Measurements from ENCODE around the gene SLTM. TPM values are rescaled to one million over a fixed set of nuclear protein-coding genes. Genes with fewer than 3 reads are reported as not detected.
"Not testable (repeated sequence)": the region's sequence is repeated elsewhere in the genome, so short reads cannot be mapped to it uniquely, and the experiment has no call there.

Gene SLTM
- total RNA-seq, 3 donors from 2014 or later, result 105 to 121 (median 120) TPM

DNA sequence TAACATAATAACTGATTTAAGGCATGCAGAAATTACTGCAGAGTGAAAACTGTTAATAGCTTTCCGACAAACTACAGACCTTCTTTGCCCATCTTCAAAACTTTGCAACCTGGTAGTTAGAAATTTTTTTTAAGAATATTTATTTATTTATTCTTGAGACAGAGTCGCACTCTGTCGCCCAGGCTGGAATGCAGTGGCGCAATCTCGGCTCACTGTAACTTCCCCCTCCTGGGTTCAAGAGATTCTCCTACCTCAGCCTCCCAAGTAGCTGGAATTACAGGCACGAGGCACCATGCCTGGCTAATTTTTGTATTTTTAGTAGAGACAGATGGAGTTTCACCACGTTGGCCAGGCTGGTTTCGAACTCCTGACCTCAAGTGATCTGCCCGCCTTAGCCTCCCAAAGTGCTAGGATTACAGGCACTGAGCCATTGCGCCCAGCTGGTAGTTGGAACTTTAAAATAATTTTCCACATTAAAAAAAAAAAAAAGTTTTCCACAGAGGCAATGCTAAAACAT, 15.8 kb downstream of the SLTM start:
- ATAC-seq; H3K4me3 Mint-ChIP-seq; H3K27me3 Mint-ChIP-seq (ENCODE audit: low read depth); H3K9me3 Mint-ChIP-seq; DNase-seq: not testable (repeated sequence)
- peaks cover 28% of the 10 kb centered on the region for H3K36me3 Mint-ChIP-seq (ENCODE audit: insufficient read depth)
- peaks cover 24% of the 10 kb centered on the region for H3K4me1 Mint-ChIP-seq (ENCODE audit: low read depth)

GRCh38 chr15:58916962-58917361, 16.5 kb downstream of the SLTM start:
- Mint-ChIP-seq H3K4me3 (no peak overlapping the region), H3K9me3 (no peaks in the 10 kb centered on the region), H3K4me1 (ENCODE audit: low read depth) (peaks cover 24% of the 10 kb centered on the region), H3K27me3 (ENCODE audit: low read depth) (no peaks in the 10 kb centered on the region), H3K36me3 (ENCODE audit: insufficient read depth) (peaks cover 28% of the 10 kb centered on the region)
- no peak for DNase-seq
- no peak for ATAC-seq

- Mint-ChIP-seq H3K36me3 (ENCODE audit: insufficient read depth) (peaks cover 51% of the 10 kb centered on the region), H3K4me1 (ENCODE audit: low read depth) (peaks cover 58% of the 10 kb centered on the region), H3K27me3 (ENCODE audit: low read depth) (no peaks in the 10 kb centered on the region), H3K4me3 (no peak overlapping the region), H3K9me3 (no peaks in the 10 kb centered on the region)
- DNase-seq (no peak), ATAC-seq (no peak)
Measured at GRCh38 chr15:58910456-58910855, 23.0 kb downstream of the SLTM start.

DNA sequence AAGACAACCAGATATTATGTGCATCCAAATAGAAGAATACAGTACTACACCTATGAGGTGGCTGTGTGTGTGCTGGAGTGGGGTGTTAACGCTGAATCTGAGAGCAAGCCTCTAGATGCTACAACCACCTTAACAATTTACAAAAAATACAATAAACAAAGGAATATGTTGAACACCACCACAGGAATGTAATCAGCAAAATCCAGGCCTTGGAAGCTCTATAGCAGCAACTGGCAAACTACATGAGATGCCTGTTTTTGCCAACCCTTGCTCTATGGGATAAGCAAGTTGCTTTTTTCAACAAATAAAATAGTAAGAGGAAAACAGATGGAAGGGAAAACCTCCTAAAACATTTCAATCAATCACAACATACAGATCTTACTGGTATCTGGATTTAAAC, 23.9 kb downstream of the SLTM start:
- H3K9me3 Mint-ChIP-seq, result no peaks in the 10 kb centered on the region
- no peak overlapping the region for H3K4me3 Mint-ChIP-seq
- no peaks in the 10 kb centered on the region for H3K27me3 Mint-ChIP-seq (ENCODE audit: low read depth)
- DNase-seq (no peak), ATAC-seq (no peak)
- H3K4me1 Mint-ChIP-seq (ENCODE audit: low read depth), result peaks cover 57% of the 10 kb centered on the region
- peaks cover 47% of the 10 kb centered on the region for H3K36me3 Mint-ChIP-seq (ENCODE audit: insufficient read depth)

GRCh38 chr15:58908550-58909309, 24.7 kb downstream of the SLTM start:
- H3K9me3 Mint-ChIP-seq, result no peaks in the 10 kb centered on the region
- H3K4me3 Mint-ChIP-seq, result no peak overlapping the region
- no peaks in the 10 kb centered on the region for H3K27me3 Mint-ChIP-seq (ENCODE audit: low read depth)
- peaks cover 53% of the 10 kb centered on the region for H3K4me1 Mint-ChIP-seq (ENCODE audit: low read depth)
- no peak for DNase-seq
- ATAC-seq, result no peak
- H3K36me3 Mint-ChIP-seq (ENCODE audit: insufficient read depth), result peaks cover 39% of the 10 kb centered on the region

DNA sequence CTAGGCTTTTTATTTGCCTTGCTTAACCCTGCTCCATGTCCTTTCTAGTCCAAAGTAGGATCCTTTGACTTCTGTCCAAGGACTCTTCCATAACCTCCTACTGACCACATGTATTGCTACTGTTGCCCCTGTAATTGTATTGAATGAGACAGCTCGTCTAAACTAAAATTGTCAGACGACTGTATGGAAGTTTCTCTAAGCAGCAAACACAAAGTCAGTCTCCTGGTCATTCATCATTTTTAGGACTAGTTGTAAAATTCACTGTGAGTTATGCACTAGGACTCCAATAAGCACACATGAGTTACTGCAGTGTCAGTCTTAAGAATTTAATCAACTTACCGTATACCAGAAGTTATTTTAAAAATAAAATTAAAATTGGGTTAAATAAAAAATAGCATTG, 32.8 kb downstream of the SLTM start:
- DNase-seq (no peak), ATAC-seq (no peak)
- H3K27me3 Mint-ChIP-seq (ENCODE audit: low read depth), result no peaks in the 10 kb centered on the region
- H3K9me3 Mint-ChIP-seq, result no peaks in the 10 kb centered on the region
- peaks cover 23% of the 10 kb centered on the region for H3K36me3 Mint-ChIP-seq (ENCODE audit: insufficient read depth)
- peaks cover 17% of the 10 kb centered on the region for H3K4me1 Mint-ChIP-seq (ENCODE audit: low read depth)
- H3K4me3 Mint-ChIP-seq, result no peak overlapping the region

DNA sequence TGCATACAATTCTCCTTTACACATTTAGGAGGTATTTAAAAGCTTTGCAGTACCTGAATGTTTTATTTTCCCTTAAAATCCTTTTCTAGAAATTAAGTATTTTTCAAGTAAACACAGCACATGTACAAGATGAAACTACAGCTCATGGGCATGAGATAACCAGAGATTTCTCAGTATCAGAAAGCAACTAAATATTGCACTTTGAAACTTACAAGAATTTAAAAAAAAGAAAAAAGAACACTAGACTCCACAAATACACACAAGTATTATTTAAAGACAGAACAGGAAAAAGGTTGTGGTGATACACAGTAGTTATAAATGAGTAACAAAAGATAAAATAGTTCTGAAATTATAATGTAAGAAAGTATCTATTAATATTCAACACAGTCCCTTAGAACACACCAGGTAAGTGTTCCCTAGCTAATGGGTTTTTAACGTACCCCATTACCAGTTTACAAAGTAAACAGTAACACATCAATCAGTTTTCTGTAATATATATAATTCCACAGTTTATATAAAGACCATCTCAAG, 35.3 kb downstream of the SLTM start:
- H3K9me3 Mint-ChIP-seq, result no peaks in the 10 kb centered on the region
- H3K4me1 Mint-ChIP-seq (ENCODE audit: low read depth), result peaks cover 15% of the 10 kb centered on the region
- DNase-seq (no peak), ATAC-seq (no peak)
- H3K4me3 Mint-ChIP-seq, result no peak overlapping the region
- H3K36me3 Mint-ChIP-seq (ENCODE audit: insufficient read depth), result peaks cover 38% of the 10 kb centered on the region
- no peaks in the 10 kb centered on the region for H3K27me3 Mint-ChIP-seq (ENCODE audit: low read depth)

- DNase-seq (no peak), ATAC-seq (no peak)
- H3K27me3 Mint-ChIP-seq (ENCODE audit: low read depth), result no peaks in the 10 kb centered on the region
- peaks cover 70% of the 10 kb centered on the region for H3K36me3 Mint-ChIP-seq (ENCODE audit: insufficient read depth)
- peaks cover 2% of the 10 kb centered on the region for H3K4me1 Mint-ChIP-seq (ENCODE audit: low read depth)
- no peak overlapping the region for H3K4me3 Mint-ChIP-seq
- H3K9me3 Mint-ChIP-seq, result no peaks in the 10 kb centered on the region
Measured at GRCh38 chr15:58889363-58889762, 44.1 kb downstream of the SLTM start.

- Mint-ChIP-seq H3K9me3 (no peaks in the 10 kb centered on the region), H3K4me3 (no peak overlapping the region), H3K4me1 (ENCODE audit: low read depth) (peaks cover 2% of the 10 kb centered on the region), H3K27me3 (ENCODE audit: low read depth) (no peaks in the 10 kb centered on the region), H3K36me3 (ENCODE audit: insufficient read depth) (peaks cover 63% of the 10 kb centered on the region)
- ATAC-seq (no peak), DNase-seq (no peak)
Measured at GRCh38 chr15:58886921-58887320, 46.6 kb downstream of the SLTM start.

- not testable (repeated sequence) for DNase-seq; H3K27me3 Mint-ChIP-seq (ENCODE audit: low read depth); ATAC-seq; H3K4me1 Mint-ChIP-seq (ENCODE audit: low read depth); H3K9me3 Mint-ChIP-seq; H3K4me3 Mint-ChIP-seq
- peaks cover 65% of the 10 kb centered on the region for H3K36me3 Mint-ChIP-seq (ENCODE audit: insufficient read depth)
Measured at GRCh38 chr15:58883926-58884325, 49.6 kb downstream of the SLTM start.

GRCh38 chr15:58882243-58882642, 51.2 kb downstream of the SLTM start:
- Mint-ChIP-seq H3K27me3 (ENCODE audit: low read depth) (no peaks in the 10 kb centered on the region), H3K4me3 (no peak overlapping the region), H3K36me3 (ENCODE audit: insufficient read depth) (peaks cover 64% of the 10 kb centered on the region), H3K4me1 (ENCODE audit: low read depth) (no peaks in the 10 kb centered on the region), H3K9me3 (no peaks in the 10 kb centered on the region)
- no peak for ATAC-seq
- DNase-seq, result no peak

GRCh38 chr15:58880320-58880719, 53.2 kb downstream of the SLTM start:
- ATAC-seq (no peak), DNase-seq (no peak)
- Mint-ChIP-seq H3K4me3 (no peak overlapping the region), H3K27me3 (ENCODE audit: low read depth) (no peaks in the 10 kb centered on the region), H3K36me3 (ENCODE audit: insufficient read depth) (peaks cover 61% of the 10 kb centered on the region), H3K9me3 (no peaks in the 10 kb centered on the region), H3K4me1 (ENCODE audit: low read depth) (no peaks in the 10 kb centered on the region)

DNA sequence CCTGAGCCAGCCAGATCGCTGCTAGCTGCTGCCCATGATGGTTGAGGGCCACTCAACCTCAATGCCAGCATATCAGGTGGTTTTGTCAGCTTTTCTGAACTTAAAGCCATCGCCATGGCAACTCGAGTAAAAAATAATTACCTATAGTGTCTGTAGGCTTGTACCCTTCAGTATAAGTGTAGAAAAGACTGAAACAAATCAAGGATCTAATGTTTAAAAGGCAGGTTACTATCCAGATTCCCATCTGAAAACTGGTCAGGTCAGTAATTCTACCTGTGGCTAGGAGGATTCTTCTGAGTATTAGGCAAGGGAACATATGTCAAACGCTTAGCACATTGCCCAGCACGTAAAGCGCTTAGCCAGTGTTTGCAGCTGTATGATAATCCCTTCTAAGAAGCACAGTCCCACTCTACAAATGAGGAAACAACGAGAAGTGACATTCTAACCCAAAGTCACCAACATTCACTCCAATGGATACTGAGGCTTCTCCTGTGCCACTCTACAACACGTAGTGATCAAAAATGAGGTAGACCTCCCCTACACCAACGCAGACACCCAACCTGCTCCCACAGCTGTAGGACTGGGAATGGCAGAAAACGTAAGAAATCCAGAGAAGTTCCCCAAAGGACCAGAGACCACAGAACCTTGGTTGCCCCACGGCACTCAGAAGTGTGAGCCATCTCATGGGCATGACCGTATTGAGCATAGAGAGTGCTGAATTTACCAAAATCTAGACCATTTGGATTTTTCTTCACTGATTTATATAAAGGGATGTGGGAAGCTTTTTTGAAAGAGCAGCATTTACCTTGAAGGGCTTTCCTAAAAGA, 55.3 kb downstream of the SLTM start:
- Mint-ChIP-seq H3K4me1 (ENCODE audit: low read depth) (no peaks in the 10 kb centered on the region), H3K9me3 (no peaks in the 10 kb centered on the region), H3K27me3 (ENCODE audit: low read depth) (no peaks in the 10 kb centered on the region), H3K36me3 (ENCODE audit: insufficient read depth) (peaks cover 48% of the 10 kb centered on the region), H3K4me3 (no peak overlapping the region)
- DNase-seq, result no peak
- no peak for ATAC-seq

- H3K27me3 Mint-ChIP-seq (ENCODE audit: low read depth), result no peaks in the 10 kb centered on the region
- ATAC-seq (no peak), DNase-seq (no peak)
- no peaks in the 10 kb centered on the region for H3K4me1 Mint-ChIP-seq (ENCODE audit: low read depth)
- H3K36me3 Mint-ChIP-seq (ENCODE audit: insufficient read depth), result peaks cover 38% of the 10 kb centered on the region
- no peaks in the 10 kb centered on the region for H3K9me3 Mint-ChIP-seq
- H3K4me3 Mint-ChIP-seq, result no peak overlapping the region
Measured at GRCh38 chr15:58876306-58877106, 57.0 kb downstream of the SLTM start.
